ENCODE measurements around the gene NARS2.

NARS2 gene

DNA sequence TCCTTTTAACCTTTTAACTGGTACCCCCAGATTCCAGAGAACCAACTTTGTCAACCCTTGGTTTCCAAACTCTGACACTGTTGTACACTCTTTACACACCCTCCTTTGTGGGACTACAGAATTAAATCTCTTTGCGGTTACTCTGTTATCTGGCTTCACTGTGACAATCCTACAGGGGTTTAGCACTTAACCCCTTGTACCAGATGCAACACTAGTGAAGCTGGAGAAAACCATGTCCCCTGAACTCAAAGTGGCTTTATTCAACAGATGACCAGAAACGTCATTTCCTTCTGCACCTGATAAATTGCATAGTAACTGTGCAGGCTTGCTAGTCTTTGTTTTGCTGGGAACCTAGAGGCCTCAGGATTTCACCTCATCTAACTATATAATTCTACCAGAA lies 151.4 kb downstream of the NARS2 start:
- no peak for TF ChIP-seq EGR1 (IDR thresholded peaks at IDR 0.05)
- no peak for TF ChIP-seq EP300 (IDR thresholded peaks at IDR 0.05; ENCODE audit: borderline replicate concordance)
- TF ChIP-seq, protein P1, sequence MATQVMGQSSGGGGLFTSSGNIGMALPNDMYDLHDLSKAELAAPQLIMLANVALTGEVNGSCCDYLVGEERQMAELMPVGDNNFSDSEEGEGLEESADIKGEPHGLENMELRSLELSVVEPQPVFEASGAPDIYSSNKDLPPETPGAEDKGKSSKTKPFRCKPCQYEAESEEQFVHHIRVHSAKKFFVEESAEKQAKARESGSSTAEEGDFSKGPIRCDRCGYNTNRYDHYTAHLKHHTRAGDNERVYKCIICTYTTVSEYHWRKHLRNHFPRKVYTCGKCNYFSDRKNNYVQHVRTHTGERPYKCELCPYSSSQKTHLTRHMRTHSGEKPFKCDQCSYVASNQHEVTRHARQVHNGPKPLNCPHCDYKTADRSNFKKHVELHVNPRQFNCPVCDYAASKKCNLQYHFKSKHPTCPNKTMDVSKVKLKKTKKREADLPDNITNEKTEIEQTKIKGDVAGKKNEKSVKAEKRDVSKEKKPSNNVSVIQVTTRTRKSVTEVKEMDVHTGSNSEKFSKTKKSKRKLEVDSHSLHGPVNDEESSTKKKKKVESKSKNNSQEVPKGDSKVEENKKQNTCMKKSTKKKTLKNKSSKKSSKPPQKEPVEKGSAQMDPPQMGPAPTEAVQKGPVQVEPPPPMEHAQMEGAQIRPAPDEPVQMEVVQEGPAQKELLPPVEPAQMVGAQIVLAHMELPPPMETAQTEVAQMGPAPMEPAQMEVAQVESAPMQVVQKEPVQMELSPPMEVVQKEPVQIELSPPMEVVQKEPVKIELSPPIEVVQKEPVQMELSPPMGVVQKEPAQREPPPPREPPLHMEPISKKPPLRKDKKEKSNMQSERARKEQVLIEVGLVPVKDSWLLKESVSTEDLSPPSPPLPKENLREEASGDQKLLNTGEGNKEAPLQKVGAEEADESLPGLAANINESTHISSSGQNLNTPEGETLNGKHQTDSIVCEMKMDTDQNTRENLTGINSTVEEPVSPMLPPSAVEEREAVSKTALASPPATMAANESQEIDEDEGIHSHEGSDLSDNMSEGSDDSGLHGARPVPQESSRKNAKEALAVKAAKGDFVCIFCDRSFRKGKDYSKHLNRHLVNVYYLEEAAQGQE (IDR thresholded peaks at IDR 0.05; ENCODE audit: low read depth): no peak
- TF ChIP-seq FOXM1 (IDR thresholded peaks at IDR 0.05; ENCODE audit: borderline replicate concordance, low read depth): no peak
- no peak for TF ChIP-seq TCF12 (IDR thresholded peaks at IDR 0.05; ENCODE audit: low read depth)
- no peak for TF ChIP-seq NFIC (IDR thresholded peaks at IDR 0.05)
- TF ChIP-seq TEAD4 (IDR thresholded peaks at IDR 0.05): no peak
- no peak for TF ChIP-seq TAF1 (IDR thresholded peaks at IDR 0.05; ENCODE audit: low read depth)
- TF ChIP-seq CREB1 (IDR thresholded peaks at IDR 0.05; ENCODE audit: low read depth): no peak
- no peak for TF ChIP-seq YY1 (IDR thresholded peaks at IDR 0.05; ENCODE audit: low read depth)
- no peak for TF ChIP-seq RAD21 (IDR thresholded peaks at IDR 0.05; ENCODE audit: low read depth)
- TF ChIP-seq, protein P2, sequence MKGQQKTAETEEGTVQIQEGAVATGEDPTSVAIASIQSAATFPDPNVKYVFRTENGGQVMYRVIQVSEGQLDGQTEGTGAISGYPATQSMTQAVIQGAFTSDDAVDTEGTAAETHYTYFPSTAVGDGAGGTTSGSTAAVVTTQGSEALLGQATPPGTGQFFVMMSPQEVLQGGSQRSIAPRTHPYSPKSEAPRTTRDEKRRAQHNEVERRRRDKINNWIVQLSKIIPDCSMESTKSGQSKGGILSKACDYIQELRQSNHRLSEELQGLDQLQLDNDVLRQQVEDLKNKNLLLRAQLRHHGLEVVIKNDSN (IDR thresholded peaks at IDR 0.05): no peak
- TF ChIP-seq, protein P3, sequence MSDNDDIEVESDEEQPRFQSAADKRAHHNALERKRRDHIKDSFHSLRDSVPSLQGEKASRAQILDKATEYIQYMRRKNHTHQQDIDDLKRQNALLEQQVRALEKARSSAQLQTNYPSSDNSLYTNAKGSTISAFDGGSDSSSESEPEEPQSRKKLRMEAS (IDR thresholded peaks at IDR 0.05): no peak
- no peak for TF ChIP-seq ZBTB7A (IDR thresholded peaks at IDR 0.05; ENCODE audit: low read depth)
- no peak for TF ChIP-seq CEBPB (IDR thresholded peaks at IDR 0.05)

DNA sequence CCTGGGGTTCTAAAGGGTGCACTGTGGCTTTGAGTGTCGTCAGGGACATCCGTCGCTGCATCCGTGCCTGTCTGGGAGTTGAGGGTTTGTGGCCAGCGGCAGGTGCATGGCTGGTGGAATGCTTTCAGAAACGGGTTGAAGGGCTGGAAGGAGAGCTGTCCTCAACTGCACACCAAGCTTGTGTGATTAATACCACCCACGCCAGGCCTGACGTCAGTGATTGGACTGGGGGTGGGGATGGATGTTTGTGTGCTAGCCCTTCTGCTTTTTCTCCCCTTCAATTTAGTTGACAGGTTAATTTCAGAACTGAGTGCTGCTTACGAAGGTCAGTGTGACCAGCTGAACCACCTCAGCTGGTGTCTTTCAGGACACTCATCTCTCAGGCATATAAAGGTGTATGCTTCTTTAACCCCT lies 153.9 kb downstream of the NARS2 start:
- TF ChIP-seq RAD21 (IDR thresholded peaks at IDR 0.05; ENCODE audit: low read depth): no peak
- no peak for TF ChIP-seq TEAD4 (IDR thresholded peaks at IDR 0.05)
- TF ChIP-seq EGR1 (IDR thresholded peaks at IDR 0.05): peak; percentile 78
- no peak for TF ChIP-seq CEBPB (IDR thresholded peaks at IDR 0.05)
- no peak for TF ChIP-seq EP300 (IDR thresholded peaks at IDR 0.05; ENCODE audit: borderline replicate concordance)
- TF ChIP-seq TAF1 (IDR thresholded peaks at IDR 0.05; ENCODE audit: low read depth): no peak

DNA sequence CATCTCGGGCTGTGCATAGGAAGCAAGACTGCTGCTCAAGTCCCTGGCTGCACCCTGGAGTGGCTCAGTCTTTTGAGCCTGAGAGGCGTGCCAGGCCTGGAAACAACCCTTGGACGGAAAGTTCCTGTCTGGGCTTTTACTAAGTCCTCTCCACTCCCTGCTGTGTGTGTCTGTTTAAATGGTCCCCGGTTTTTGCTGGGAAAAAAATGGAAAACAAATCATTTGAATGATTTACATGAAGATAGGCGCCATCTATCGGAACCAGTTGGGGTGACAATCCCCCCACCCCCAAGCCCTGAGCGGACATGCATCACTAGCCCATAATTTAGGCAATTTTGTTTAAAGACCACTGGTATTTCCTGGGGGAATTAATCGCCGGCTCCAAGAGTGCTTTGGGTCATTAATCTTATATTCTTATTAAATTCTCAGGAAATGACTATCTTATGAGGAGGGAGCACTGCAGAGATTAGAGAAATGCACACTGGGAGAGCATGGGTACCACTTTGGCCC lies 154.4 kb downstream of the NARS2 start:
- no peak for TF ChIP-seq NFIC (IDR thresholded peaks at IDR 0.05)
- 0 out of 2 replicates have a peak, but pooled peaks have one; percentile 28 for TF ChIP-seq EP300 (IDR thresholded peaks at IDR 0.05; ENCODE audit: borderline replicate concordance)
- no peak for TF ChIP-seq TEAD4 (IDR thresholded peaks at IDR 0.05)
- no peak for TF ChIP-seq YY1 (IDR thresholded peaks at IDR 0.05; ENCODE audit: low read depth)
- TF ChIP-seq TCF12 (IDR thresholded peaks at IDR 0.05; ENCODE audit: low read depth): no peak; the same call in 1 of the 2 replicates
- no peak for TF ChIP-seq TAF1 (IDR thresholded peaks at IDR 0.05; ENCODE audit: low read depth)
- peak; percentile 63 for TF ChIP-seq RAD21 (IDR thresholded peaks at IDR 0.05; ENCODE audit: low read depth)
- no peak for TF ChIP-seq CEBPB (IDR thresholded peaks at IDR 0.05)
- TF ChIP-seq ZBTB7A (IDR thresholded peaks at IDR 0.05; ENCODE audit: low read depth): no peak
- TF ChIP-seq, protein P1 (IDR thresholded peaks at IDR 0.05; ENCODE audit: low read depth): no peak
- no peak for TF ChIP-seq FOXM1 (IDR thresholded peaks at IDR 0.05; ENCODE audit: borderline replicate concordance, low read depth)
- TF ChIP-seq, protein P3 (IDR thresholded peaks at IDR 0.05): no peak
- TF ChIP-seq CREB1 (IDR thresholded peaks at IDR 0.05; ENCODE audit: low read depth): no peak
- TF ChIP-seq EGR1 (IDR thresholded peaks at IDR 0.05): no peak
- TF ChIP-seq, protein P2 (IDR thresholded peaks at IDR 0.05): no peak

DNA sequence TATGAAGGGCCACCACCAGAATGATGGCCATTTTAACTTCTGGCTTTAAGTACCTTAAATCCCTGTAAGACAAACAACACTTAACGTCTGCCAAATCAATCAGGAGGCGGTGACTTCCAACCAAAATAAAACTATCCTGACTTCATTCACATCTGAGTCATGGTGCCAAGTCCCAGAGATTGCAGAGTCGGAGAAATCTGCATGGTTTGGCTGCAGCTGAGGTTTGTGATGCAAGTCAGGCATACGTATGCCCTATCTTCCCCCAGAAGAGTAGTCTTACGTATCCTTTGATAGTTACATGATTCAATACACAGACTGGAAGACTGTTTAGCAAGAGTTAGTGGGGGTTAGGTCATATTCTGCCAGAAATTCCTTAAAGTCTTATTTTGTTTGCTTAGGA lies 155.3 kb downstream of the NARS2 start:
- no peak for TF ChIP-seq ZBTB7A (IDR thresholded peaks at IDR 0.05; ENCODE audit: low read depth)
- TF ChIP-seq TCF12 (IDR thresholded peaks at IDR 0.05; ENCODE audit: low read depth): no peak
- TF ChIP-seq, protein P1 (IDR thresholded peaks at IDR 0.05; ENCODE audit: low read depth): no peak
- no peak for TF ChIP-seq YY1 (IDR thresholded peaks at IDR 0.05; ENCODE audit: low read depth)
- no peak for TF ChIP-seq RAD21 (IDR thresholded peaks at IDR 0.05; ENCODE audit: low read depth)
- TF ChIP-seq, protein P3 (IDR thresholded peaks at IDR 0.05): no peak
- TF ChIP-seq, protein P2 (IDR thresholded peaks at IDR 0.05): no peak
- no peak for TF ChIP-seq TEAD4 (IDR thresholded peaks at IDR 0.05)
- TF ChIP-seq EP300 (IDR thresholded peaks at IDR 0.05; ENCODE audit: borderline replicate concordance): no peak
- TF ChIP-seq TAF1 (IDR thresholded peaks at IDR 0.05; ENCODE audit: low read depth): no peak
